GM19240 (cell line): Measurements from ENCODE around the gene FSTL5.

Experiments used
- DNase-seq: peaks from one replicate; pipeline ENCODE4 v3.0.0; 2011; ENCODE audit warnings: low spot score; ENCODE audit not compliant: insufficient read length

The FSTL5 gene

DNA sequence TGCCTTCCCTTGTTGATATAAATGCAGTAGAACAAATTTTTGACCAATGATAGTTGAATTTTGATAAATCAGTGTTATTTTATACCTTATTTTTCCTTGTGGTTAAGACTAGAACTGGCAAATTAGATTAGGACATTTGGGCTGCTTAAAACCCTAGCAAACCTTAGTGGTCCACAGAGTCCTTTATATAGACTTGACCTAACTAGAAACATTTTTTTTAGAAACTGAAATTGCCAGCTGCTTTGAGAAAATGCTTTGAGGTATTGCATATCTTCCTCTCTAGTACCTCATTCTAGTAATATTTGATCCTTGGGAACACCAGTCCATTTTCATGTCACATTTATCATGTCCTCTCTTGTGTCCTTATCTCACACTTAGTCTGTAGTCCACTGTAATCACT is 580.3 kb downstream of the FSTL5 start:
- DNase-seq: no peak

DNA sequence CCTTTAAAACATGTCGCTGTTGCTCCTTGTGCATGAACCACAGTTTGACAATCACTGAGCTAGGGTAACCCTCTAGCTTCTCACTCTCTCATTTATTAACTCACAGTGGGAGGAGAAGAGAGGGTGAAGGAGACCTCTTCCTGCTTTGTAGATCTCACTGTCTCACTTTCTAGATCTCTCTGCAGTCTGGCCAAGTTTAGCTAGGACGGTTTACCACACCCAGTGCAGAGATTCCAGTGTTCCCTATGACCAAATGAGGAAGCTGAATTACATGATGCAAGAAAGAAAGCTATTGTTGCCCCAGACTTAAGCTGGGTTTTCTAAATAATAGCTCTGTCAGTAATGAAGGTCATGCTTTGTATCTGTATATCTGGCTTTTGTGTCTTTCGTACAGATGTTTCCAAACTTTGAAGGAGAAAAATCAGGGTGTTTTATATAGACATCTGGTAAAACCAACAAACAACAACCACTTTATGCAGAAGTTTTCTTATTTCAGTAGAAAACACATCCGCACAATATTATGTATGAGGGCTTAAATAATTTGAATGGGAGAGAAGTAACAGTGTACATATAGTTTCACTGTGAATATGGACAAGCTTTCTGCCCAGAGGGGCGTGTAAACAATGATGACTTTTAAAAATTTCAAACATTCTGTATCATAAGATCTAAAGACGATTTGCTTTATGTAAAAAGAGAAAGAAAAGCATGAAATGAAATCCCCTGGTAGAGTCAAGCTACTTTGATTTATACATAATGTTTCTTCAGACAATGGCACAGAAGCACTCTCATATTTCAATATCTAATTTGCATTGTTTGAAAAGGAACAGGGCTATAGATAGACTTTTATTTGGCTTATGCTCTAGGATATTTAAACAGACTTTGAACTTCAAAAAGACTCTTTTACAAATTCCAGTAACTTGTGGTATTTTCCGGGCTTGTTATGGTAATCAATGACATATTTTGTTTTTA is 582.3 kb downstream of the FSTL5 start:
- DNase-seq: no peak

DNA sequence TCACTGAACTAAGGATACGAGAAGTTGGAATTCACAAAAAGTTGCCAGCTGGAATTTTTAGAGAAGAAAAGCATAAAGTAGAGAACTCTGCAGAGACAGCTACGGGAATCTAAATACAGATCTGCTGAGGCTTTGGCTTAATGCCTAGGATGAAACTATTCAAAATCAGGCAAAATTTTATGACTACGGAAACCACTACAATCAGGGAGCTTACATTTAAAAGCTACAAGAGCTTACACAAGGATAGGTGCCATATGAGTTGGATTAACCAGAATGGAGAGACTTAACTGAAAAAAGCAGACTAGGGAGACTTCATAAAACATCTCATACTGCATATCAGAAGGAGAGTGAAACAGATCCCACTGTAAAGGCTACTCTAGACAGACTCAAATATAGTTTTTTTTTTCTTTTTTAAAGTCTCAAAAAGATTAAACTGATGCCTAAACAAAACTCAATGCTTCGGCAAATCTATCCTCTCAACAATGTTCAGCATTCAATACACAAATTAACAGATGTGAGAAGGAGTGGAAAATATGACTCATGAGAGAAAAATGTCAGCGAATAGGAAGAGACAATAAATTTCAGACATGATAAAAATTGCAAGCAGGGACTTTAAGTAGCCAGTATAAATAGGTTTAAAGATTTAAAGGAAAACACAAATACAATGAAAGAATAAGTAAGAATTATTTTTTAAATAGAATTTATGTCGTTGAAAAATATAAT is 586.1 kb downstream of the FSTL5 start:
- no peak for DNase-seq

DNA sequence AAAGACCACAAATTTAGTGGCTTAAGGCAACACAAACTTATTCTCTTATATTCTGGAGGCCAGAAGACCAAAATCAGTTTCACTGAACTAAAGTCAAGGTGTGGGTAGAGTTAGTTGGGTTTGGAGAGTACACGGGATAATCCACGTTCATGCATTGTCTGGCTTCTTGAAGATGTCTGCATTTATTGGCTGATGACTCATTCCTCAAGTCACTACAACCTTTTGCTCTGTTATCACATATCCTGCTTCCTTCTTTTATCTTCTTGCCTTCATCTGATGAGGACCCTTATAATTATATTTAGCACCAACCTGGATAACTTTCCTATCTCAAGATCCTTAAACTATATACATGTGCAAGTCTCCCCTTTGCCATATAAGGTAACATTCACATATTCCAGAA is 590.0 kb downstream of the FSTL5 start:
- DNase-seq: no peak

DNA sequence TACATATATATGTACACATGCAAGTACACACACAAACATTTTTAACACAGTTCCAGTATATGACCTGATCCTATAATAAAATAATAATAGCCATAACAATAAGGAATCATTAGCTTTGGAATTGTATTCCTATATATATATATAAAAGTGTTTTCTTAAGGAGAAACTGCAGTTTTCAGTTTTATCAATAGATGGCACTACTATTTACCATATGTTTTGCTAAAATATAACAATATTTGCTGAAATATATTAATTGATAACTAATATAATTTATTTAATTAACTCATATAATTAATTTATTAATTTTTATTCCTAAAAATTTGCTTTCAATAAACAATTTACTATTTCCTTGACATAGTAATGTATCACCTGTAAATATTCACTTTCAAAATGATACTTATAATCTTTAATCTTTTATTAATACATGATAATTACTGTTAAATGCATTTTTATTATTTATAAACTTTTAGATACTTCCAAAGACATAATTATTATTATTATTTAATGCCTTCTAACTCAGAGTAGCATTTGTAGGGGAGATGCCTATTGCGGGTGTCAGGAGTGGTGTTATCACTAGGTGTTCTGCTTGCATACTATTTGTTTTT is 599.5 kb downstream of the FSTL5 start:
- DNase-seq: no peak

DNA sequence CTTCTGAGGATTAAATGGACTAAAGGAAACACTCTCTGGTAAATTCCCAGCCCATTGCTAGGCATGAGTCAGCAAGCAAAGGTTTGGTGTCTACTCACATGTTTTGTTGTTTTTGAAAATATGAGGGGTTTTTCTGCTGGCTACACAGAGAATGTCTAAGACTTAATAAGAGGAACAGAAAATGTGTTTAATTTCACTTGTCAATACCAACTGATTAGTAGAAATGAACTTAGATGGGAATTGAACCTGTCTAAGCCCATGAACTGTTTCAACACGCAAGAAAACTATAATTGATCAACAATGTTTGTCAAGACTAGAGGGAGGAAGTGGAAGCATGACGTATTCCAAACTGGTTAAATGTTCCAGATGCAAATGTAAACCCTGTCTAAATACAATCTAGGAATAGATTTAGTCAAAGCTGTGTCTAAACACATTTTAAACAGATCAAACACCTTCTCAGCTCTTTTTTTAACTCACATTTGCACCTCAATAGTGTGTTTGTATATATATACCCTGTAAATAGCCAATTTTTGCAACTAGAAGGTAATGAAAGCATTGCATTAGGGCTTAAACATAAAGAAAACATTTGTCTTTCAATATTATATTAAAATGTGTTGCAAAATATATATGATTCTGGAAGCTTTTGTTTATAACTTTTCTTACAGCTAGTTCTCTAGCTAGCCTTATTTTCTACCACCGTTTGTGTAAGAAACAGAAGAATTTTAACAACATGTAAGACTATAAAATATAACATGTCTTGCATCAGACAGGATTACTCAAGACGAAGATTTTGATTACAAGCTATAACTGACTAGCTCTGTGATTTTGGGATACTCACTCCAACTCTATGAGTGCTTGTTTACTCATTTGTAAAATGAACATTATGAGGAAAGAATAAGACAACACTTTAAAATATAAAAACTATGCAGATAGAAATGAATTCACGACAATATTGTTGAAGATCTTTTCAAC is 607.8 kb downstream of the FSTL5 start:
- no peak for DNase-seq

DNA sequence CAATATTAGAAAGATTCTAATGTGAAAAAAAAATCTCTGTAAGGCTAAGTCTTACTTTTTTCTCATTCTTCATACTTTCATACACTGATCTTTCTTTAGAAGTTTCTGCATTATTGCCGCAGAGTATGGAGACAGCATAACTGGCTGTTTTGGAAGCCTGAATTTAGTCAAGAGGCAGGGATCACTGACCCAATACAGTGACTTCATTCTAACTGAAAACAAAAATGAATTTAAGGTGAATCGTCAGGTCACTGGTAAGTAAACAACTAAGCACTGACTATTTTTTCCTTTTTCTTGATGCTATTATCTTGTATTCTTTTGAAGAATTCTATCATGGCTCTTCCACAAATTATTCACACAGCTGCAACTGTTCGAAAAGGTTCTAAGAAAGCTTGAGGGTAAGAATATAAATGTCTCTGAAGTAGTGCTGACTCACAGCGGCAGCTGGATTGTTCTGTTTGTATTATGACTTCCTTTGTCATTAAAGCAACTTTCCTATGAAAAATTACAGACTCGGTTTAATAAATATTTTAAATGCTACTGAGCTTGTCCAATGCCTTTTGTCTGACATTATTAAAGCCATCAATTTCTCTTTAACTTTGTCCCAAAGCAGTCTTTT is 609.3 kb downstream of the FSTL5 start:
- no peak for DNase-seq

DNA sequence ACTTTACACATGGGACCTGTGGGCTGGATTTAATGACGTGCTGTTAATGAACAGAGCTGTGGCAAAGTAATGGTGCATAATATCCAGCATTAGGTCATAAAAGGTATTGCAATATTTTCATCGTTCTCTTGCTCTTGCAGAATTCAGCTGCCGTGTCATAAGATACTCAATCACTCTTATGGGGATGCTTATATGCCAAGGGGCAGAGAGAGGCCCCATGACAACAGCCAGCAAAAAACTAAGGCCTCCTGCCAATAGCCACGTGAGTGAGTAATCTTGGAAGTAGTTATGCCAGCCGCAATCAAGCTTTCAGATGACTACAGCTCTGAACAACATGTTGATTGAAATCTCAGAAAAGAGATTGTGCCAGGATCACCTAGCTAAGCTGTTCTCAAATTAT is 616.9 kb downstream of the FSTL5 start:
- no peak for DNase-seq

DNA sequence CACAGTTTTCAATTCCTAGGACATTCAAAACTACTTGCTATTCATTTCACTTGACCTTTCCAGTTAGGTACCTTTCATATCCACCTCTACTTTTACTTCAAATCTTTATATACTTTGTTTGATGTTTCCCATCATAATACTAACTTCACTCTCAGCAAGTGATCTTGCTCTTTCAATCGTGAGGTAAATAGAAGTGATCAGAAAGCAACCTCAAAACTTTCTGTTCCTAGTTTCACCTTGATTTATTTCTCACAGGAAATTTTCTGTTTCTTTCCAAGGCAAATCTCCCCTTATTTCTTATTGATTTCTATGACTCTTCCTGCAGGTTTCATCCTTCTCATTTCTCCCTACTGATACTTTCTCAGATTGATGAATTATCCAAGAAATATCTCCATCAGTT is 623.5 kb downstream of the FSTL5 start:
- DNase-seq: no peak

DNA sequence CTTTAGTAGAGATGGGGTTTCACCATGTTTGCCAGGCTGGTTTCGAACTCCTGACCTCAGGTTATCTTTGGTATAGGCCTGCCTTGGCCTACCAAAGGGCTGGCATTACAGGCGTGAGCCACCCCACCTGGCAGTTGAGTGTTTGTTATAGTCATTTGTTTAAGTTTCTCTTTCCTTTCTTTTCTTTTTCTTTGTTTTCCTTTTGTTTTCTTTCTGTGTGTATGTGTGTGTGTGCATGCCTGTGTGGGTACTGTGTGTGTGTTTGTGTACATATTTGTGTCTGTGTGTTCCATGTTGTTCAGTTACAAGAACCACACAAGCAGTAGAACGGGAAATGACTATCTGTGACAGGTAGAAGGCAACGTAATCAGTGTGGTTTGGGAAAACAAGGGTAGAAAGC is 624.9 kb downstream of the FSTL5 start:
- no peak for DNase-seq

DNA sequence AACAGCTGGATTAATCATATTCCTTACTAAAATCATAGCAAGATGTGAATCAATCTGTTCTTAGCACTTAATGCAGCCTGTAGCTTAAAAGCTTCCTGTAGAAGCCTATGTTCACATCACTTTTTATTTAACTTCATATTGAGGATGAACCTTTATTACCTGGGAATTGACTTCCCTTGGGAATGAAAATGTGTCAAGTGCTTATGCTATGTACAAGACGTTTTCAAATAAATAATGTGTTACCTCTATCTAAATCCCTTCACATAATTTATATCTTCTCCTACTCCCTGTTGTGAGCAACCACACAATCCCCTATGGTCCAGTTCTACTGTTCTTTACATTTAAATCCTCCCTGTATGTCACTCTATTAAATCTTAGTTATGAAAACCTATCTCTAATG is 633.1 kb downstream of the FSTL5 start:
- no peak for DNase-seq

DNA sequence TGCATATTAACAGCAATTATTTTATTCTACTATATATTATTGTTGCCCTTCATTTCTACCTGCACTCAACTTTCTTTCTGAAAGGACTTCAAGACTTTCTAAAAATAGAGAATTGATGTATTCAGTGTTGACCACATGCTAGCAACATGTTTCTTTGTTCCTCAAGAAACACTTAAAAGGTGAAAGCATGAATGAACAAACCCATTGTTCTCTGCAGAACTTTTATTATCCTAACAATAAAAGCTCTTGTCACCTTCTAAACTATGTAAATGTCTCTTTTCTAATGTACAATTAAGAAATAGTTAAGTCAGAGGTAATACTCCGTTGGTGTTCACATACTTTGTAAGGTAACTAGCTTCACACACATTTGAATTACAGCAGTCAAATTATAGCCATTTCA is 638.7 kb downstream of the FSTL5 start:
- no peak for DNase-seq

DNA sequence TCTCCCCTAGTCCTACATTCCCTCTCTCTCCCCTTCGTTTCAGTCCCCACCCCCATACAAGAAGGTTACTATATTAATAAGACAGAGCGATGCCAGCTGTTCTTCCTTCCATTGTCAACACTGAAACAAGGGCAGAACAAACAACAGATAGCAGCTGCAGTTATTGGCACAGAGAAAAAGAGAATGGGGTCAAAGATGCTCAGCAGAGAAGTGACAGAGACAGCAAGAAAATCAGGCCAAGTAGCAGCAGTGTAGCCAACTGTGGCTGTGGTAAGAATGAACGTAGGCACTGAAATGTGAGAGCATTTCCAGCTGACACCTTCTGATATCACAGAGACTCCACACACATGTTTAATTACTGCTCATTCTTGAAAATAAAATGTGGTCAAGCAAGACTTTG is 641.8 kb downstream of the FSTL5 start:
- DNase-seq: no peak

DNA sequence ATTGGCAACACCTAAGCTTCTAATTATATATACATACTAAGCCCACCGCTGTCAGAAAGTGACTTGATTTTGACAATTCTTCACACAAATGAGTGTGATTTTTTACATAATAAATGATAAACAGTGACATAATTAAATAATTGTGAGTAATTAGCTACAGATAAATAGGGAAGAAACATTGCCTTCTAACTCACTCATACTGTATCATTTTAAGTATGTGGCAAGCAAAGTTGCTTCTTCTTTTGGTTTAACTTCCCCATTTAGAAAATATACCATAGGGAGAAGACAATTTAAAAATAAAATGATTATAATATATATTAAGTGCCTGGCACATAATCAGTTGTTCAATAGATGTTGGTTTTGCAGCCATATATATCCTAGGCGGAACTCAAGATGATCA is 644.2 kb downstream of the FSTL5 start:
- DNase-seq: no peak

DNA sequence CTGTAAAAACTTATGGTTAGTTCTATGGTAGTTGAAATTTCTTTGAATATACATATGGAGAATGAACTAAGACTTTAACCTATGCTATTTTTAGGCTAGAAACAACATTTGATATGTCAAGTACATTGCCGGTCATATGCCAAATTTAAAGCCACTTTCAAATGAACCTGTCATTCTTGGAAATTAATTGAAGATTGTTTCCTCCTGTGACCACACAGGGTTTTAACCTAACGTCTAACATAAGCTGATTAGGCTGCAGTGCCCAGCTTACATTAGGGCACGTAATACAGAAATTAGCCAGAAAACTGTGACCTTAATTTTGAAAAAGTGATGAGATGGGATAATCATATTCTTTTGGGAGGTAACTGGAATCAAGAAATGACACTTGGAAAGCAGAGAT is 645.9 kb downstream of the FSTL5 start:
- DNase-seq: no peak

DNA sequence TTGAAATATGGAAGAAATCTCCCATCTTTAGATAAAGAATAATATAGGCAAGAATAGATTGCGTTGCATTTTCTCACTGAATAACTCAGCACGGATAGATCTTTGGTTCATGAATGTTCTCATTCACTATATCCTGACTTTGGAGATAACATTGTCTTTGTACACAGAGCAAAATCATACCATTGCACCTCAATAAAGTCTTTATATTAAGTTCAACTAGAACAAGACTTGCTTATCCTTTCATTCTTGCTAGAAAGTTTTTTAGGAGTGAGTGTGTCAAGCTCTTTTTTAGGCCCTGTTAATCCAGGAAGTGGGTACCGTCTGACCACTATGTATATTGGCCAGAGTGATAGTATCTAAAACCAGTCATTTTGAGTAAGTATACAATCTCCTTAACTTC is 658.7 kb downstream of the FSTL5 start:
- no peak for DNase-seq

DNA sequence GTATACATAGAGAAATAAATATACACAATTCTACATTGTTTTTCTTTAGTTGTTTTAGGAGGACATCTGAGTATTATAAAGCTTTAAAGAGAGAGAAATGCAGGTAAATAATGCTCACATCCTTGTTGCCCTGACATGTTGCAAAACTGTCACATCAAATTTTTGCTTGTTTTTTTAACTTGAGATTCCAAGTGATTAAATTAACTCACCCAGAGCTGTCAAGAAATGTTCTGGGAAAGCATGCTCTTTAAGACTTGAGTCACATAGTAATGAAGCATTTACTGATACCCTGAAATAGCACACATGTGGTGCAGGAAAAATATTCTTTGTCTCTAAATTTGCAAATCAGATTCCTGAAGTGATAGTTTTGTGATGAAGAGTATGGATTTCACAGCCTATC is 665.6 kb downstream of the FSTL5 start:
- DNase-seq: no peak

DNA sequence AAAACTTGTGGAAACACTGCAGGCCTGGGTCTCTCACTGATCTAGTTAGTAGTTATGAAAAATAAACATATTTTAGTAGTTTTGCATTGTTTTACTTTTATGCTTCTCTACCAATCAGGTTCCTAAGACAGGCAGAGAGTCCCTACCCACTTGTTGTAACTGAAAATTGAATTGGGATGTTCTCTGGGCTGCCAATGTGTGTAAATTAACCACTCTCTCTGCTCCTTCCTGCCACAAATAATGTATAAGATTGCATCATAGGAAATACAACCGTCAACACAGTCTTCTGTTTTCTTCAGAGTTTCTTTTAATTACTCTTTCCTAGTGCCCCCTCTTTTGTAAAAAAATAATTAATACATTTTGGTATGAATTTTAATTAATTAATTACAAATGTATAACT is 677.3 kb downstream of the FSTL5 start:
- no peak for DNase-seq

DNA sequence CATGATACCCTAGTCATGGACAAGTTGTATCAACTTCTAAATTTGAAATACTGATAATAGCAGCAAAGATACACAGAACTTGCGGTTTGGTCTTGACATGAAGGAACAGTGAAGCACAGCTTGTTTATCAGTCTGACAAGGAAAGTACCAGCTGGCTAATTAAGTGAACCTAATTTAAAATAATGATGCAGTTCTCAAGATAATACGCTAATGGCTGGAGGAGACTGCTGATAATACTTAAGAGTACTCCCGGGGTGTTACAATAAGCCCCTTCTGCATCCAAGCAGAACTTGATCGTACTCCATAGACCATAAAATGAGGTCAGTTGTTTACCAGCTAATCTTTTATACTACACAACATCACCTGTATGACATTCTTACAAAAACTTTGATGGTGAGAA is 697.5 kb downstream of the FSTL5 start:
- DNase-seq: no peak

DNA sequence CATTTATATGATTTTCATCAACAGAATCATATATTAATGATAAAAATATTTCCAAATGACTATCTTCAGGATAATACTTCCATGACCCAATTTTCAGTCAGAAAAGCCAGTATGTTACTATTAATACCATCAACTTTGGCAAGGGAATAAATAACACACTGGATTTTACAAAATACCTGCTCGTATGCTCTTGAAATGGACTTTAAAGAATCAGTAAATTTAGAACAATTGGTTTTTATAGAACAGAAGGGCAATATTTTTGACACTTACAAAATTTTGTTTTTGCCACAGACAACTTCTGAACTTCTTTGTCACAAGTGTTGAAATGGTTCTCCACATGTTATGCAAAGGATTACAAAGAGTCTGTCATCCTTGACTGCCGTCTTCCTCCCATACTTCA is 700.4 kb downstream of the FSTL5 start:
- no peak for DNase-seq

DNA sequence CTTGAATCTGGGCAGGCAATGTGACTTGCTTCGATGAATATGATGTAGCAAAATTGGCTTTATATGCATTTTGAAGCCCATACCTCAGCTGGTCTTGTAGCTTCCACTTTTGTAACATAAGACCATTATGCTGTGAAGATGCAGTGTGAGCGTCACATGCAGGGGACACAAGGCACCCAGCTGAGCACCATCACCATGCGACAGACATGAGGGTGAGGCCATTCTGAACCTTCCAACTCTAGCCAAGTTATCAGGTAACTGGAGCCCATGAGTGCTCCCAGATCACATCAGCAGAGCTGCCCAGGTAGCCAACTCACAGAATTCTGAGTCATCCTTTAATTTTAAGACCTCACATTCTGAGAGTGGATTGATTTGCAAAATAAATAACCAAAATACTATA is 705.9 kb downstream of the FSTL5 start:
- no peak for DNase-seq
